ELR (cell line): Measurements from ENCODE around the gene ANK2.

Experiments
- DNase-seq: peaks from one replicate; pipeline ENCODE4 v3.0.0-alpha.2; 2015; ENCODE audit warnings: low read depth

Gene ANK2

GRCh38 chr4:113049421-113050370 is at the start of gene ANK2:
Gene ANK2, plus strand, starts transcription at chr4:113049653. Its CDS starts 76 bp downstream, at chr4:113049729.
- DNase-seq: peak; percentile 27

GRCh38 chr4:113003841-113004240 is 45.6 kb upstream of the ANK2 start:
- peak; percentile 73 for DNase-seq

DNA sequence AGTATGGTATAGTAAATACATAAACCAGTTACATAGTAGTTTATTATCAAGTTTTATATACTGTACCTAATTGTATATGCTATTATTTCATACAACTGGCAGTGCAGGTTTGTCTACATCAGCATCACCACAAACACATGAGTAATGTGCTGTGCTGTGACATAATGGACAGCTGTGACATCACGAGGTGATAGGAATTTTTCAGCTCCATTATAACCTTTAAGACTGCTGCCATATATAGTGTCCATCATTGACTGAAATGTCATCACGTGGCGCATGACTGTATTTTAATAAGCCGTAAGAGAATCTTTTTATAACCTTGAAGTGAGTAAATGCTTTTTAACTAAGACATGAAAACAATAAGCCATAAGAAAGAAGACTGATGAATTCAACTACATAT is 44.8 kb upstream of the ANK2 start:
- no peak for DNase-seq

DNA sequence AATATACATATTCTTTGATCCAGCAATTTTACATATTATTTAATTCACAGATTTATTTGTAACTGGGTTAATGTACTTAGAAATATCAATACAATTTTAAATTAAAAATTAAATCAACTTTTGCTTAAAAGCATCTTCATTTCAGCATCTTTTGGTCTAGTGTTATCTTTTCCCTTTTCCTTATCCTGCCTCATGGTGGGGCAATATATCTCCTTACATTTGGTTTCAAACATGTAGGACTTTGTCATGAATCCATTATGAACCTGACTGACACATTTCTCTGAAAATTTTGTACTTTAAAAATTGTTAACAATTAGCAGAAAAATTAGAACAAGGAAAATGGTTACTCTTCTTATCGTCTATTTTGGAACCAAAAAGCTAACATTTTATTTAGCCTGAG is 42.8 kb upstream of the ANK2 start:
- no peak for DNase-seq

GRCh38 chr4:113007151-113007550 is 42.3 kb upstream of the ANK2 start:
- DNase-seq: no peak

DNA sequence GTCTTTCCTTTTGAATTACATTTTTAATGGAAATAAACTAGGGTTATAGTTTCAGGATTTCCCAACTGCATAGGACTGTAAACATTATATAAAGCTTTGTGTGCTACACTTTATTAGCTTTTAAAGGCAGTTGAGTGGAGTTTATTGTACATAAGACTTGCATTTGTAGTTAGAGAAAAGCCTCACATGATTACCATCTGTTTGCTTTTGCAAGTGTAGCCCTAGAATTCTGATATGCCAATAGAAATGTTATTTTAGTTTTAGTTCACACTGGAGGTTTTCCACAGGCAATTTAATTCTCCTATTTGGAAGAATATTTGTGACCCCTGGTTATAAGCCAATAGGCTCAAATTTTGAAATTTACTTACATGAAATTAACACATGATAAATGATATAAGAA is 41.3 kb upstream of the ANK2 start:
- no peak for DNase-seq

DNA sequence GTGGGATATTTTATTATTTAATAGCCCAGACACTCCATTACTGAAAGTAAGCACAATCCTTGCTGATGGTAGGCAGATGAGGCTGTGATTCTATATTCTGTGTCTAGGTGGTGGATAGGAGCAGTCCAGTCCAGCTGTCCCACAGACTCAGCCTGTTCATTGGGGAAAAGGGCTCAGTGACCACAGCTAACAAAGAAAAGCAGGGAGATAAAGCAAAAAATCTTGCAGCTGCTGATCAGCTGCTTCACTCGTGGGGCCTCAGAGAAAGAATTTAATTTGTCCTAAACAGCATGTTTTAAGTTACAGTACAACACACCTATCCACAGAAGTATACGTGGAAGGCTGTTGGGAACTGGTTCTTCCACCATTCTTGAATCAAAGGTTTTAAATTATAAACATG is 40.7 kb upstream of the ANK2 start:
- DNase-seq: no peak

- no peak for DNase-seq
These were observed 40.0 kb upstream of the ANK2 start for GRCh38 chr4:113009461-113009860.

- DNase-seq: no peak
These were observed 37.2 kb upstream of the ANK2 start for GRCh38 chr4:113012122-113012725.

DNA sequence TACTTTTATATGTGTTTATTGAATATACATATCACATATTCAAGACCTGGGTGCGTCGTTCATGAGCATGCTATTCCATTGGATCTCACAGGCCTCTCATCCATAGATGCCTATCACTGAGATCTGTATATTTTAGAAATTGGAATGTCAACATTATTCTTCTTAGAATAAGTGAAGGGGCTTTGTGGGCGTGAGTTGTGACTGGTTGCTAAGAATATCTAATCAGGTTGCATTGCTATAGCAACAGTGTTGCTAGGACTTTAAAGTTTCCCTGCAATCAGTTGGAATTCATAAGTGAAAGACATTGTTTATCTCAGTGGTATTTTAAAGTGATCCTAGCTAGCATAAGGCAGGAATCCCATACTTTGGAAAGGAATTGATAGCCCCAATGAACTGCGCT is 36.7 kb upstream of the ANK2 start:
- no peak for DNase-seq

DNA sequence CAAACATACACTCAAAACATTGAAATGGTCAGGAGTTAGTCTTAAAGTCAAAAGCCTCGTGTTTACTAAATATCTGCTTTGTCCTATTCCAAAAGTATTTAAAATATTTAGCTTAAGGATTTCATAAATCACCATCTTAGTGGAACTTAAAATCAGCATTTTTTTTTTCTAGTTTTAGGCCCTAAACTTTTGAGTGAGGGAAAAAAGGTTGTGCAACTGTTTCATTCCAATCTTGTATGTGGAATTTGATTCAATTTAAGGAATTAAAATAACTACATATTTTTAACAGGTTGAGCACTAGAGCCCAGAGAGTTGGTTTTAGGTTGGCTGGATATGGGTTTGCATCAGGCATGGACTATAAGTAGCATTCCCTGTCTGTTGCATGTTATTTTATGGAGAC is 35.7 kb upstream of the ANK2 start:
- DNase-seq: no peak

- no peak for DNase-seq
These were observed 33.1 kb upstream of the ANK2 start for GRCh38 chr4:113016377-113016776.

DNA sequence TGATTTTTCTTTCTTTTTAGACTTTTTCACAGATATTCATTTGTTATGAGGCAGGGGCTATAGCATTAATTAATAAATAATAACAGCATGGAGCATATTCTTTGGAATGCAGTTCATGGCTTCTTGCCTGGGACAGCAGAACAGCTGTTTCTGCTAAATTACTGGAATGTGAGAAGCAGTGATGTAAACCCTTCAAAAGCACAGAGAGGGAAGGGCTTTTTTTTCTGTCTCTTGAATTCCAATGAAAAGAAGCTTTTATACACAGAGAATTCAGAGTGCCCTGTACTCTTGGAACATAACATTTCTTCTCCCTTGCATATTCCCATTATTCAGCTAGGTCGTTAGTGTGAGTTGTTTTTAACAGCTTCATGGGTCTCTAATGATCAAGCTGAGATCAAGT is 28.5 kb upstream of the ANK2 start:
- no peak for DNase-seq

GRCh38 chr4:113024388-113024787 is 25.1 kb upstream of the ANK2 start:
- no peak for DNase-seq

DNA sequence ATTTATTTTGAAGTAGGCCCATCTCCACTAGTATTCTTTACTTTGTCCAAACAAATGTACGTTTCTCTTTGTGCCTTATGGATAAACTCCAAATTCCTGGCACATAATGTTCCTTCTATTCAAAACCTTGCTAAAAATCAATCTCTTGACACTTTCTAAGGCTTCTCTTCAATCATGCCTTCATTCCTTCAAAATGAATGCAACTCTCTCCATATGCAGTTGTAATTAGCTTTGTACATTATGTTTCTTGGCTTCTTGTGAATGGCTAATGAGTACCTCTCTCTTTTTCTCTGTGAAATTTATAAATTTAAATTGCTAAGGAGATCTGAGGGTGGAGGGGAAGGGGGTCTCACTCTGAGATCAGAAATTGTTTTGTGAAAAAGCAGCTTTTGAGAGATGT is 24.0 kb upstream of the ANK2 start:
- DNase-seq: no peak

DNA sequence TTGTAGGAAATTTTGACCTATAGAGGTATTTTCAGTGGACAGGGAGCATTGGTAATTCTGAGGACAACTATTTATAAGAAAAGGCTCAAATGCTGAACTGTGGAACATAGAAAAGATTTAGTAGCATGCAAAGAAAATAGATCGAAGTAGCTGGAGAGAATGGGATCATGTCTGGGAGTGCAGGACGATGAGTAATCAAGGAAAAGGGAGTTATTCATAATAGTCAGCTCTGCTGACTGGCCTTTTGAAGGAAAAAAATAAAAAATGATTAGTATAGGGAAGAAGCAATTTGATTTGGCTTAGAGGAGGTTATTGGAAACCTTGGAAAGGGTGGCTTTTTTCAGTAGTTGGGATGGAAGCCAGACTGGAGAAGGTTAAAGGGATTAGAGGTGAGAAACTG is 22.9 kb upstream of the ANK2 start:
- DNase-seq: peak; percentile 59

DNA sequence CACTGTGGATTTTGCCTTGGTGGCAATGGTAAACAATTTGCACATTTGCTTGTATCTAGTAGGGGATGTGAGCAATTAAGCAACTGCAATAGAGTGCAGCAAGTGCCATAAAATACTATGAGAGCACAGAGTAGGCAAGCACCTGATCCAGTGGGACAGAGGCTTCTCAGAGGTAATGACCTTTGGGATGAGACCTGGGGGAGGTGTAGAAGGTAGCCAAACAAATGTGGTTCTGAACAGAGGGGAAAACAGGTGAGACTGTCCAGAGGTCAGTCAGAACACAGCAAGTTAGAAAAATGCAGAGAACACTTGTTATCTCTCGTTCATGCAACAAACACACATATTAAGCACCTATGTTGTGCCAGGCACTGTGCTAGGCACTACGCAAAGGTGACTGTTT is 21.4 kb upstream of the ANK2 start:
- no peak for DNase-seq

DNA sequence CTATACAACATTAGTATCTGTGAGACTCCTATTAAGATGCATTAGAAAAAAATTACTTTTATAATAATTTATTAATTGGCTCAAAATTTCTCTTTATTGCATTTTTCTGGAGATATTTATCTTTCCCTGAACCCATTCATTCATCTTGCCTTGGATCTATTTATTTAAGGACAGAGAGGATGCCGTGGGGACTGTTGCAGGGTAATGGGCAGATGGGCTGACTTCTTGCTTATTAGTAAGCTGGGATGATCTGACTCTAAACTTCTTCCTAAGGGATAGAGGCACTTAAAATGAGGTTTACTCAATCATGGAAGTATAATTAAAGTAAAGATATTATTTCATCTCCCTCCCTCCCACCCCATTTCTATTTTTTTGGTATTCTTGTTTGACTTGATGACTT is 18.2 kb upstream of the ANK2 start:
- DNase-seq: no peak

- DNase-seq: no peak
These were observed 8.7 kb upstream of the ANK2 start for GRCh38 chr4:113040793-113041192.

GRCh38 chr4:113042502-113042901 is 7.0 kb upstream of the ANK2 start:
- DNase-seq: no peak

DNA sequence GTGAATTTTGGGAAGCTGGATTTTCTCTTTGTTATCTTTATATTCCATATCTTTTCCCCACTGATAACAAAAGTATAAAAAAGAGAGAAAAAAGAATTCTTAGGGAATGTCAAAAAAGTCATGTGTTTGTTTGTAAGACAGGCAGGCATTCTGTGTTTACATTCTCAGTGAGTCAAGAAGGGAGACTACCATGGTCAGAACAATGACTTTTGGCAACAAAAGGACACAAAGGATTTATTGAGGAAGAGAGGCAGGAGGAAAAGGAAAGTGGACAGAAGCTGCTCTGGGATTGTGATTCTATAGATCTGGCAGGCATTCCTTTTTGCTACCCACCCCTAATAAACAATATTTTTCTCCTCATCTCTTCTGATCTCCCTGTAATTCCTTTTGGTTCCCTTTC is 5.9 kb upstream of the ANK2 start:
- peak; percentile 48 for DNase-seq

- no peak for DNase-seq
These were observed 910 bp downstream of the ANK2 start for GRCh38 chr4:113050371-113050755.

DNA sequence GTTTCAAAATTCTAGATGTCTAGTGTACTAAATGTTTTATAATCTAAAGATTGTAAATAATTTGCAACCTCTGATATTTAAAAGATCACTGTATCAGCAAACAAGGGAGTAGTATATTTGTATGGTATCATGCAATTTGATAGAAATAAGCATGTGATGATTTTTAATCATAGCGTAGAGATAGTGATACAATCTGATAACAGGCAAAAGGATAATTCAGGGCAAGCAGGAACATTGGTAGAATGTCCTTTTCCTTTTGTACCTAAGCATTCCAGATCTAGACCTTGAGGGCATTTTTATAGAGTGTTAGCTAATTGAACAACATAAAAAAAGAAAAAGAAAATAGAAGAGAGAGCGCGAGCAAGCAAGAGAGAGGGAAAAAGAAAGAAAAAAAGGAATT is 1.4 kb downstream of the ANK2 start:
- DNase-seq: no peak

DNA sequence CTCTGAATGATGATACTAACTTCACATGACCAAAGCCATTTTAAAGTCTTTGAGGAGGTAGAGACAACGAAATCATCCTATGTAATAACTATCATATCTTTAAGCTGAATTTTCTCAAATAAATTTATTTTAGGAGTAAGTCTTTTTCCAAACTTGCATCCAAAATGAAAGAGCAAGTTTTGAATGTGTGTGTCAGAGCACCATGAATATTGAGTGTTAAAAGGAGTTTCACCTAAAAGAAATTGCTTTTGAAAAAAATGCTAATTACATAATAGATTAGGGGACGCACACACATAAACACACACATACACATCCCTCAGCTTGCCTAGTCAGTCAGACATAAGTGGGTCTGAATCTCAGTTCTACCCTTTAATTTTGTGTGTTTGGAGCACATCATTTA is 1.9 kb downstream of the ANK2 start:
- DNase-seq: no peak
